ENCODE measurements around the gene HRCT1.

The HRCT1 gene

DNA sequence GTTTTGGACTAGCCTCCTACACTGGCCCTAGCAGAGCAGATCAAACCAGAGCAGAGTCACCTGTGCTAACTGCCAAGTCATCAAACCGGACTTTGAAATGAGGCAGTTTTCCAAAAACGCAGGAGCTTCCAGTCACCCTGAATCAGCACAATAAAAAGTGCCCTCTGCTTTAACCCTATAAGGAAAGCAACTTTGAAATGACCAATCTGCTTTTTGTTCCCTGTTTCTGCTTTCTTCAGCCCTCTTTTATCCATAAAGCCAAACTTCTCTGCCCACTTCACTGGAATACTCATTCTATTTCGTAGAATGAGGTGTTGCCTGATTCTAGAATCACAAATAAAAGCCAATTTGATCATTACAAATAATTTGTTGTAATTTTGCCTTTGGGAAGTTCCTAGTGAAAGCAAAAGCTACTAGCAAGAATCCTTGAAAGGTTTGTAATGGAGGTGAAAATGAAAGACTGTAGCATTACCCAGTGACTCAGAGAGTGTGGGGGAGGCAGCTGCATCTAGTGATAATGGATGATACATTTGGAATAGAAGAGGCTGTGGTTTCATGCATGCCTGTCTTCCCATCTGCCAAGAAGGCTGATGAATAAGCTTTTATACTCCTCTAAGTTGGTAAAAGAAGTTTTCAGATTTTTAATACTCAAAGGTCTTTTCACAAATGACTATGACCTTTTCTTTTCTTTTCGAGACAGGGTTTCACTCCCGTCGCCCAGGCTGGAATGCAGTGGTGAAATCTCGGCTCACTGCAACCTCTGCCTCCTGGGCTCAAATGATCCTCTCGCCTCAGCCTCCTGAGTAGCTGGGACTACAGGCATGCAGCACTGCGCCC lies 18.1 kb downstream of the HRCT1 start:
- H3K27me3 Mint-ChIP-seq (ENCODE audit: low read depth) = peaks cover 3% of the 10 kb centered on the region
- TF ChIP-seq, protein P1, sequence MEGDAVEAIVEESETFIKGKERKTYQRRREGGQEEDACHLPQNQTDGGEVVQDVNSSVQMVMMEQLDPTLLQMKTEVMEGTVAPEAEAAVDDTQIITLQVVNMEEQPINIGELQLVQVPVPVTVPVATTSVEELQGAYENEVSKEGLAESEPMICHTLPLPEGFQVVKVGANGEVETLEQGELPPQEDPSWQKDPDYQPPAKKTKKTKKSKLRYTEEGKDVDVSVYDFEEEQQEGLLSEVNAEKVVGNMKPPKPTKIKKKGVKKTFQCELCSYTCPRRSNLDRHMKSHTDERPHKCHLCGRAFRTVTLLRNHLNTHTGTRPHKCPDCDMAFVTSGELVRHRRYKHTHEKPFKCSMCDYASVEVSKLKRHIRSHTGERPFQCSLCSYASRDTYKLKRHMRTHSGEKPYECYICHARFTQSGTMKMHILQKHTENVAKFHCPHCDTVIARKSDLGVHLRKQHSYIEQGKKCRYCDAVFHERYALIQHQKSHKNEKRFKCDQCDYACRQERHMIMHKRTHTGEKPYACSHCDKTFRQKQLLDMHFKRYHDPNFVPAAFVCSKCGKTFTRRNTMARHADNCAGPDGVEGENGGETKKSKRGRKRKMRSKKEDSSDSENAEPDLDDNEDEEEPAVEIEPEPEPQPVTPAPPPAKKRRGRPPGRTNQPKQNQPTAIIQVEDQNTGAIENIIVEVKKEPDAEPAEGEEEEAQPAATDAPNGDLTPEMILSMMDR (IDR thresholded peaks at IDR 0.05; ENCODE audit: unreplicated experiment in 3 of 3) = no peak
- H3K4me3 Mint-ChIP-seq = no peak overlapping the region
- H3K36me3 Mint-ChIP-seq (ENCODE audit: low read depth) = no peaks in the 10 kb centered on the region
- H3K9me3 Mint-ChIP-seq = no peaks in the 10 kb centered on the region
- peak overlapping the region; percentile 79 to 96 (median 95) for H3K27ac Mint-ChIP-seq
- peaks cover 28% of the 10 kb centered on the region for H3K4me1 Mint-ChIP-seq

GRCh38 chr9:35928591-35929452 lies 22.8 kb downstream of the HRCT1 start:
- H3K9me3 Mint-ChIP-seq = no peaks in the 10 kb centered on the region
- H3K27ac Mint-ChIP-seq = no peak overlapping the region
- no peak overlapping the region for H3K4me3 Mint-ChIP-seq
- H3K36me3 Mint-ChIP-seq (ENCODE audit: low read depth) = no peaks in the 10 kb centered on the region
- peaks cover 14% of the 10 kb centered on the region for H3K4me1 Mint-ChIP-seq
- TF ChIP-seq, protein P1 (IDR thresholded peaks at IDR 0.05; ENCODE audit: unreplicated experiment in 3 of 3) = no peak
- peaks cover 19% of the 10 kb centered on the region for H3K27me3 Mint-ChIP-seq (ENCODE audit: low read depth)

GRCh38 chr9:35929453-35929718 lies 23.4 kb downstream of the HRCT1 start:
- H3K4me1 Mint-ChIP-seq = peaks cover 10% of the 10 kb centered on the region
- TF ChIP-seq, protein P1 (IDR thresholded peaks at IDR 0.05; ENCODE audit: unreplicated experiment in 3 of 3) = no peak
- no peaks in the 10 kb centered on the region for H3K36me3 Mint-ChIP-seq (ENCODE audit: low read depth)
- no peak overlapping the region for H3K27ac Mint-ChIP-seq
- H3K9me3 Mint-ChIP-seq = no peaks in the 10 kb centered on the region
- peaks cover 22% of the 10 kb centered on the region for H3K27me3 Mint-ChIP-seq (ENCODE audit: low read depth)
- H3K4me3 Mint-ChIP-seq = no peak overlapping the region

DNA sequence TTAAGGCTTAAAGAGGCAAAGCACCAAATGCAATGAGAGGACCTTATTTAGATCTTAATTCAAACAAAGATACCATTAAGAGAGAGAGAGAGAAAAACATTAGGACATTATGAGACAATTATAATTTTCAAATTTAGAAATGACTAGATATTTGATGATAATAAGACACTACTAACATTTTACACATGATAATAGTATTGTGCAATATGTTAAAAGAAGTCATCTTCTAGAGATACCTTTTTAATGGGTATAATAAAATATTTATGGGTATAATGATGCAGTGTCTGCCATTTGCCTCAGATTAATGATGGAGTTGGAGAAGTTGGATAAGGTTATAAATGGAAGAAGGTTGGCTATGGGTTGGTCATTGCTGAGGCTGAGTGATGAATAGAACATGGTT lies 24.5 kb downstream of the HRCT1 start:
- H3K4me3 Mint-ChIP-seq = no peak overlapping the region
- TF ChIP-seq, protein P1 (IDR thresholded peaks at IDR 0.05; ENCODE audit: unreplicated experiment in 3 of 3) = no peak
- no peak overlapping the region for H3K27ac Mint-ChIP-seq
- H3K36me3 Mint-ChIP-seq (ENCODE audit: low read depth) = no peaks in the 10 kb centered on the region
- no peaks in the 10 kb centered on the region for H3K9me3 Mint-ChIP-seq
- H3K27me3 Mint-ChIP-seq (ENCODE audit: low read depth) = peaks cover 22% of the 10 kb centered on the region
- peaks cover 5% of the 10 kb centered on the region for H3K4me1 Mint-ChIP-seq

GRCh38 chr9:35930989-35931388 lies 25.0 kb downstream of the HRCT1 start:
- peaks cover 6% of the 10 kb centered on the region for H3K4me1 Mint-ChIP-seq
- H3K4me3 Mint-ChIP-seq = no peak overlapping the region
- TF ChIP-seq, protein P1 (IDR thresholded peaks at IDR 0.05; ENCODE audit: unreplicated experiment in 3 of 3) = no peak
- H3K36me3 Mint-ChIP-seq (ENCODE audit: low read depth) = no peaks in the 10 kb centered on the region
- no peaks in the 10 kb centered on the region for H3K9me3 Mint-ChIP-seq
- H3K27me3 Mint-ChIP-seq (ENCODE audit: low read depth) = peaks cover 22% of the 10 kb centered on the region
- H3K27ac Mint-ChIP-seq = no peak overlapping the region
